ENCODE results near the gene NAA11.
"Not testable (repeated sequence)": the region's sequence is repeated elsewhere in the genome, so short reads cannot be mapped to it uniquely, and the experiment has no call there.

NAA11 gene

DNA sequence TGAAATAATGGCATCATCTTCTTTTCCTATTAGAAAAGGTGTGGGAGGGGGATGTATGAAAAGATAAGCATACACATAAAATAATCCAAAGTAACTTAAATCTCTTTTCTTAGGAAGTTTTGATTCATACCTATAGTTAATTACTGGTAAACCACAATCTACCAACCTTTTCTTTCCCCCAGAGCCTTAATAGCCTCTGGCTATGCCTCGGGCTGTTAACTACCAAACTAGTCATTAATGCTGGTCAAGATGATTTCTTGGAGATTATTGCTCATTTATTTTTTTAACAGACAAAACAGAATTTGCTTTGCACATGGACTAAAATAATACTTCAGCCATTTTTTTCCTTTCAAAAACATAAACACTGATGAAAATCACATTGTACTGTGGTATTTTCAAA is 16.9 kb downstream of the NAA11 start:
- no peak for DNase-seq (ENCODE audit: low read depth)

DNA sequence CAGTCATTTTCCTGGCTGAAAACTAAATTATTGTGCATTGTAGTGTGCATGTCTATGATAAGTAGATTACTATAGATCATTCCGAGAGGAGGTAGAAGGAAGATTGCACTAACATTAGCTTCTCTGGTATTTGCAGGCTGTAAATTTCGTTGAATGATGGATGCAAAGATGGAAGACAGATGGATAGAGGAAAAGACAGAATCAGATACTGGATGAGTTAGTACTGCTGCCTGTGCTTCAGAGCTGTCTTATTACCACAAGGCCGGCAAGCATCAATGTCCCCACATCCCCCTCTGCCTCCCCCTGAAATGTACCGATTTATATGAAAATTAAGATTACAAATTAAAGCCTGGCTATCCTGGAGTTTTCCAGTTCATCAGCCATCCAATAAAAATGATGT is 17.7 kb downstream of the NAA11 start:
- no peak for DNase-seq (ENCODE audit: low read depth)

DNA sequence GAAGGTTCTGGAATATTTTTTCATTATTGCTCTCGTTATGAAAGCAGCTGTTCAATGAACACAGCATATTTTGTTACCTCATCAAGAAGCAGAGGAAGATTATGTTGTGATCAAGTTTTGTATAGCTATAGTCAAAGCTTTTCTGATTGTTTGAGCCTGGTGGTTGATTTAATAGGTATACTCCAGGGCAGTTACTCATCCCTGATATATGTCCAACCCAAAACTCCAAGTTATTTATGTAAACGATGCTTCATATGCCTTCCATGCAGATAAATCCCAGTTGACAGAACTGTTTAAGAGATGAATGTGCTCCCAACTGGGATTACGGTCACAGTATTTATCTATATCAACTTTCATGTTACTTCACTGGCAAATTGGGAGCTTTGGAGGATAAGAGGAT is 19.1 kb downstream of the NAA11 start:
- no peak for DNase-seq (ENCODE audit: low read depth)

DNA sequence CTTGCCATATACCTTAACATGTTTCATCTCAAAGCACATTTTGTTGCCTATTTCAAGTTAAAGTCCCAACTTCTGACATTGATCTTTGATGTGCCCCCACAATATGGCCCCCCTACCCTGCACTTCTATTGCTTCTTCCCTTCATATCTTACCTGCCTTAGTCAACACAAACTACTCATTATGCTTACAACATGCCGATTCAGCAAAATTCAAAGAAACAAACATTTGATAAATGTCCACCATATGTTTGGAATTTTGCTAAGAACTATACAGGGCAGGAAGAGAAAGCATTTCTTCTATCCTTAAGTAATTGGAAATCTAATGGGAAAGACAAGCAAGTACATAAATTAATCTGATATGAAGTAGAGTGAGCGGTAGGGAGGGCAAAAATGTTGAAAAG is 25.6 kb downstream of the NAA11 start:
- no peak for DNase-seq (ENCODE audit: low read depth)

DNA sequence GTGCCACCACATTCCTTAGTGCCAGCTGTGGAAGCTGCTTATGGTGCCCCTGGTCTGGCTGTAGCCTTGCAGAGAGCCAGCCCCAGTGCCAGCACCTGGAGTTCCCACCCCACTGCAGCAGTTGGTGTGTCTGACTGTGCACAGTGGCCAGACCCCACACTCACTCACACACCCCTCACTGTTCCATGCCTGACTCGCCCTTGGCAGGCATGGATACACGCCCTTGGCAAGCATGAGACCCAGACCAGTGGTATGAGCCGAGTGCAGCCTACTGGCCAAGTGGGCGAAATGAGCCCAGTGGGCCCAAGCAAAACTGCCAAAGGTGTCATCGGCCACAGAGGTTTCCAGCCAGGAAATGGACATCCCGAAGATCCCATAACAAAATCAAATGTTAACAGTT is 27.4 kb downstream of the NAA11 start:
- no peak for DNase-seq (ENCODE audit: low read depth)

DNA sequence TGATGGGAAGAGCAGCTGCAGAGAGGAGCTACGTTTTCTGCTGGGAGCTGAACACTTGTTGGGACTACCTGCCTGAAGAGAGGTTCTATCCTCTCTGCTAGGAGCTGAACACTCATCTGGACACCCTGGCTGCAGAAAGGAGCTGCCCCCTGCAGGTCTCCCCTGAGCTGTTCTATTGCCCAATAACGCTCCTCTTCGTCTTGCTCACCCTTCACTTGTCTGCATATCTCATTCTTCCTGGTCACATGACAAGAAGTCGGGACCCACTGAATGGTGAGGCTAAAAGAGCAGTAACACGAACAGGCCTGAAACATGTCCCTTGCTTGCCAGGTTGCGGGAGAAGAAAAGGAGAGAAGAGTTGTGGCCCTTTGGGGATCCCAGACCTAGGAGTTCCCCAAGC is 27.8 kb downstream of the NAA11 start:
- no peak for DNase-seq (ENCODE audit: low read depth)

DNA sequence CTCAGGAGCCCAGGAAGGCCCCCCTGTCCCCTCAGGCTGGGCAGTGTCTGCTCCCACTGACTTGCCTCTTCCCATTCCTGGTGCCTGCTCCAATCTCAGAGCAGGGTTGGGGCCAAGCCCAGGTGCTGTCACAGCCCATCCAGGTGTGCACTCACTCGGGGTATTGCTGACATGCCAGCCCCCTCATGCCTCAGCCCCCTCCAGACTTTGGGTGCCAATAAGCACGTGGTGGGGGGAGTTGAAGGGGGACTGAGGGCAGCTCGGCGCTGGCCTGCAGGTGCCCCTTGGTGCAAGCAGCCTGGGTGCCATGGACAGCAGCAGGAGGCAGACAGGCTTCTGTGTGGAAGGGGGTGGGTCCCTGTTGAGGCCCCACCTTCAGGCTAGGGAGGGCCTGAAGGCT is 28.4 kb downstream of the NAA11 start:
- DNase-seq (ENCODE audit: low read depth) = no peak

DNA sequence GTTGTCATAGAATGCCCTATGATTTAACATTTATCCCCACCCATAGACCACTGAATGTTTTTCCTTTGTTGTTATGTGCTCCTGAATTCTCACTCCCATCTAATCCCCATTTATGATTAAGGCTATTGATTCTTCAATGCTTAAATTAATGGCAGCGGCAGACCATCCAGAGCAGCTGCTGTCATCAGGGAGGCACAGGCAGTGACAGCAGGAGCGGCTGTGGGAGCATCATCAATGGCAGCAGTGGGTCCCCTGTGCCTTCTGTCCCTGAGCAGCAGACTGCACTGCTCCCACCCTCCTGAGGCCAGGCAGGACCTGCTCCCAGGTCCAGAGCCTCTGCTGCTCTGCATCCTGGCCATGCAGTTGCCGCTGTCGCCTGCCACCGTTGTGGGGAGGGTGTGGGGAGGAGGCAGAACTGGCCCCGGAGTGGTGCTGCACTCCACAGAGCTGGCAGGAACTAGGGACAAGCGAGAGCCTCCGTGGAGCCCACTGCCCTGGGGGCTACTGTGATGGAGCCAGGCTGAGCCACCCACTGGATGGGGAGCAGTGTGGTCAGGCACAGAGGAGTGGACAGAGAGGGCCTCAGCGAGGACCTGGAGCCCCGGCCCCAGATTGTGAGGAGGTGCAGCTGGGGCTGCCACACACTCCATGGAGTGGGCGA is 29.0 kb downstream of the NAA11 start:
- no peak for DNase-seq (ENCODE audit: low read depth)

DNA sequence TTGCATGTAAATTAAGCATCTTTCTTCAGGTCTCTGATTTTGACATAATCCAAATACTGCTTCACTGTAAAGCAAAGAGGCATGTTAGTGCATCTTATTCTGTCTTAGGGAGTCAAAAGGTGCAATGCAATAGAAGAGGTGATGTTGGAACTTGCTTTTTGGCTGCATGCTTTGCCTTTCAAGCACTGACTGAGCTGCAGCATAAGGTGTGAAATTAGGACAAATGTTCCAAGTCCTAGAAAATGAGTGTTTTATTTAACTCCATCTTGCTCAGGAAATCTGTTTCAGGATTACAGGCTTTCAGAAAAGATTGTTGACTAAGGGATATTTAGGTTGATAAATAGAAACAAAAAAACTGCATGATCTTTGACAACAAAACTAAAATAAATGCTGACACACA is 30.8 kb downstream of the NAA11 start:
- DNase-seq (ENCODE audit: low read depth) = no peak

DNA sequence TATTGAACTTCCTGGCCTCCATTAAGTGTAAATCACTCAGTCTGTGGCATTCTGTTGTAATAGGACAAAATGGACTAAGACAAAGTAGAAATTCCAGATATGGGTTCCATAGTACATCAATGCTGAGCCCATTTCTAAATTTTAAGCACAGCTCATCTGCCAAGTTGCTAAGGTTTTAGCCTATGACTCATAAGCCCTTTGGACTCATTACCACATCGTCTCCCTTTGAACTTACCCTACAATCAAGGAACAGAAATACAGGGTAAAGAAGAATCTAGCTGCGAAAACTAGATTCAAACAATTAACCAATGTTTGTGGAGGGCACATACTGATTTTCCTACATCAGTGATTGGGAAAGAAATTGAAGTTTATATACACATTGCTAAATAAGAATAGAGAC is 31.8 kb downstream of the NAA11 start:
- DNase-seq (ENCODE audit: low read depth) = no peak

DNA sequence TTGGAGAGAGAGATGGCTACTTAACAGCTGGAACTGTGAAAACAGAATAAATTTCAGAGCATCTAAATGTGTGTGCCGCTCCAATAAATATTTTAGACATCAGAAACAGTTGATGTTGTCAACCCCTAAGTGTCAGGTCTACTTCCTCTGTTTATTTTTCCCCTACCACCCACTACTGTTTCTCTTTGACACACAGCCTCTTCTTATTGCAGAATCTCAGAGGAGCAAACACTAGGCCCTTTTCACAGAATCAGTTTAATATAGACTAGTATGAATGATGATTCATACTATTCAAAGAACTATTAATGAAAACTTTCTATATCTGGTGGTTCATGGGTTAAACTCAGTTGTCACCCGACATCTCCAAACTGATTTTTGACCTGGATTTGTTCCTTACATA is 33.9 kb downstream of the NAA11 start:
- DNase-seq (ENCODE audit: low read depth) = no peak

DNA sequence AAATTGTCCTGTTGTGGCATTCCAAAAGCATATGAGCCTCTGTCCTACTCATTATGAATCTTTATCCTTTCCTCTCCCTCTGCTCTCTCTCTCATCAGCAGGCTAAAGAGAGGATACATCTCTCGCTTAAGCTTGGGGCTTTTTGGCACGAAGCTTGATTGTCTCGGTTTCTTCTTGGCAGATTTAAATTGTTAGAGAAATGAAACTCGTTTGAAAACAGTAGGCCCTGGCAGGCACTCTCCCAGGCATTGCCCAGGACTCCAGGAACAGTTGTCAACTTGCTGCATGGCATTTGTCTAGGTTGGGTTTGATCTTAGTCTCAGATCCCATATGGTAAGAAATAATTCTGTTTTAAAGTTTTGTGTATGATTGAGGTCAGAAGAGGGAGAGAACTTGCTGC is 35.5 kb downstream of the NAA11 start:
- DNase-seq (ENCODE audit: low read depth) = no peak

DNA sequence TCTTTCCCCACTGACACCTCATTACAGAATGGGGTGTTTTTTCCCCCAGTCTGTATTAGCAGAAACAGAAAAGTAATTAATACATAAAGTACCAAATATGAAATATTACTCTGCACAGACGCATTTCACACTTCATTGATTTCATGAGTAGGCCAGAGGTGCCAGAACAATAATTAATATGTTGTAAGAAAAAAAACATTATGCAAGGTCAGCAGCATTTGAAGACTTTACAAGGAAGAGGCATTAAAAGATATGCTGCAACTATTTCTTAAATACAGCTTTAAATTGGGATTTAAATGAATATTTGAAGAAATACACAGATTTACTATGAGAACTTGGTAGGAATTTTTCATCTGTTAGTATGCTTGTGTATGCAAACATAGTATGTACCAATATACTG is 37.7 kb downstream of the NAA11 start:
- DNase-seq (ENCODE audit: low read depth) = no peak

DNA sequence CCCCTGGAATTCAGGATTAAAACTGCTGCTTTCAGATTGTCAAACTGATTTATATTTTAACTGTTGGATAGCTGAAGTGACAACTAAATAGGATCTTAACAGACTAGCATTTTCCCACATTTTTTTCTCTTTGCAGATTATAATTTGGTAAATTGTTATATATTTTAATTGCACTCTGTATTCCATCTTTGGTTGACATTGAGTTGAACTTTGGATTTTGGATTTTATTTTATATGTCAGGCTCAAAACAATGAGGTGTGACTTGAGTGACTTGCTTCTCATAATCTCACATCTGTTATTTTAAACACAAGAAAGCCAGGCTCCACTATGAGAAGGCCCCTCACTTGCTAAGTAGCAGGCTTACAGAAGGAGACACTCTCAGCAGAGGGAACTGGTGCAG is 38.1 kb downstream of the NAA11 start:
- DNase-seq (ENCODE audit: low read depth) = no peak

DNA sequence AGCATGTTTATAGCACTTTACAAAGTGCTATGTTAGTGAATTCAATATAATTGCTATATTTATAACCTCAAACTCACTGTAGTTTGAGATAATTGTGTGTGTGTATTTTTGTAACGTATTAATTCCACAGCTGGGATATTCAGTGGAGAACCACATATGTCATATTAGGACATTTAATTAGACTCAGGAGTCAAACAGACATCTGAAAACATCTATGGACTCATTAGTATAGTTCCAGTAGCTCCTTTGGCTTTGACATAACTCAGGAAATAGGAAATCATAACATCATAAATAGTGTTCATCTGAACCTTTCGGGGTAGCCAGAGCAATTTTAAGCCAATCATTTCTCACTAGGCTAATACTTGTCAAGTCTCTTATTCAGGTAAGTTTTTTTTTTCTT is 38.8 kb downstream of the NAA11 start:
- DNase-seq (ENCODE audit: low read depth) = no peak

DNA sequence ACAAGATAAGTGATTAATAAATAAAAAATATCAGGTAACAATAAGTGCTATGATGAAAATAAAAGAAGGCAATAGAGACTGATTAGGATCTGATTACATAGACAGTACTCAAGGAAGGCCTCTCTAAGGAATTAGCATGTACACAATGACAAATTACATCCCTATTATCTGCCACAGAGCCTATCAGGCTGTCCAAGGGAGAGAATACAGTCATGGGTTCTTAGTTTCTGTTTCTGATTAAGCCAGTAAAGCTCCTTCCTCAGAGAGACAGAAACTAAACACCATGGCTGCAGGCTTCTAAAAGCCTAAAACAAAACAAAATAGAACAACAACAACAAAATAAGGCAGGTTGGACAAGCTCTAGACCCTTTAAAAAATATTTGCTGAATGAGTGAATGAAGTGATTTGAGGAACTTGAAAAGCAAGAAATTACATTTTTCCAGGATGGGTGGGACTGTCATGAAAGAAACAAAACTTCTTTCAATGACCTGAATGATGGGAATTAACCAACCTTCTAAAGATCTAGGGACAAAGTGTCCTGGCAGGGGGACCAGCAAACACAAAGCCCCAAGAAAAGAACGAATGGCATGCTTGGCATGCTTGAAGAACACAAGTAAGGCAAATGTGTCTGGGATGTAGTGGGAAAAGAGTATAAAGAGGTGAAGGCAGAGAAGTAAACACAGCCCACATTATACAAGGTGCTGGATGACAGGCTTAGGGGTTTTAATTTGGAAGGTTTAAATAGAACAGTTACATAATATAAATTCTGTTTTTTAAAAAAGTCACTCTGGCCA is 44.1 kb downstream of the NAA11 start:
- DNase-seq (ENCODE audit: low read depth) = no peak

DNA sequence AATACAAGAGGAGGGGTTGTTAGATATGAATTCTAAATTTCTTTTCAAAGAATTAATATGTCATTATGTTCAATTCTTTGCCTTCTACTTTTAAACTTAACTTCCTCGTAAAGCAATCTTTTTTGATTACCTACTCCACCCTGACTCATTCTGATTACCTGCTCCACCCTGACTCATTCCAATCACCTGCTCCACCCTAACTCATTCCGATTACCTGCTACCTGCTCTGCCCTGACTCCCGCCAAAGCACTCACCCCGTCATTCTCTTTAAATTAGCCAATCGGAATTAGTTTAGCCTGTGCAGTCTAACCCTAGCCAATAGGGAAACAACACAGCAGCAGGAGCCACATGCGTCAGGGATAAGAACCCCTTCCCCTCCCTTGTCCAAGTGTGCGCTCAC is 48.4 kb downstream of the NAA11 start:
- not testable (repeated sequence) for DNase-seq (ENCODE audit: low read depth)

DNA sequence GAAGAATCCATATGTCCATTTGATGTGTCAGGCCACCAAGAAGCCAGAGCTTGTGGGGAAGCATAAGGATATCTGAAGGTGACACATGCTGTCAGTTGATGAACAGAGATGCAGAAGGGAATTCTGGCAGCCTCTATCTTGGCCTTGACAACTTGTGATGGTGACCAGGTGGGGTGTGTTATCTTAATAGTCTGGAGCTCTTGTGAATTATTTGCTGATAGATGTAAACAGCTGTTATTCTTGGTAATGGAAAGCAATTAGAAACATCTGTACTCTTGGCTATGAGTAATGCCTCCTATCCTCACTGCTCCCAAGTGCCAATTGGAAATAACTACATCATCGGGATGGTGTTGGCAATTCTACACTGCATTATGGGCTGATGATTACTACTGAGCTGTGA is 51.9 kb downstream of the NAA11 start:
- DNase-seq (ENCODE audit: low read depth) = no peak

DNA sequence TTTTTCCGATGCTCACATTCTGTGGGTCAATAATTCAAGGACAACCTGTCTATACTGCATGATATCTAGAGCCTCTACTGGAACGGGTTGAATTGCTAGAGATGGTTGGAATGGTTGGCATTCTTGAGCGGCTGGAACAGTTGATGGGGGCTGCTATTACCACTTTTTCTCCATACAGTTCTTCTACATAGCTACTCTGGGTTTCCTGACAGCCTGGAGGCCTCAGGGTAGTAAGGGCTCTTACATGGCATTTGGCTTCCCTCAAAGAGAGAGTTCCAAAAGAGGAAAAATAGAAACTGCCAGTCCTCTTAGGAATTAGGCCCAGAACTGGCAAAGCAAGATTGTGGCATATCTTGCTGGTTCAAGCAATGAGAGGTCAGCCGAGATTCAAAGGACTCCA is 53.1 kb downstream of the NAA11 start:
- no peak for DNase-seq (ENCODE audit: low read depth)

DNA sequence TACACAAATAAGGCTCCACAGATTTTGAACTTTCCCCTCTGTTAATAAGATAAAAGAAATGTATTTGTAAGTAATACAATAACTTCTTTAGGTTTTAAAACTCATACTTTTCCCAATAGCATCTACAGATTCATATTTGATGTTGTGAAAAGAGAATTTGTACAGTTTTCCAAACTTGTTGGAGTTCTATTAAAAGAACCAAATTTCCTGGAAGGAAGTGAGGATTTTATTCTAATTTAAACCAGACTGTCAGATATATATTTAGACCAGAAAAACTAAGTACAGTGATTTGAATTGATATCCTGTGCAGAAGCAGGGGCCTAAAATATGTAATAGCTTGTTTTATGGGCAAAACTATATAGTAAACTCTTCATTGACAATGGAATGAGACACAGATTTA is 53.7 kb downstream of the NAA11 start:
- DNase-seq (ENCODE audit: low read depth) = no peak

DNA sequence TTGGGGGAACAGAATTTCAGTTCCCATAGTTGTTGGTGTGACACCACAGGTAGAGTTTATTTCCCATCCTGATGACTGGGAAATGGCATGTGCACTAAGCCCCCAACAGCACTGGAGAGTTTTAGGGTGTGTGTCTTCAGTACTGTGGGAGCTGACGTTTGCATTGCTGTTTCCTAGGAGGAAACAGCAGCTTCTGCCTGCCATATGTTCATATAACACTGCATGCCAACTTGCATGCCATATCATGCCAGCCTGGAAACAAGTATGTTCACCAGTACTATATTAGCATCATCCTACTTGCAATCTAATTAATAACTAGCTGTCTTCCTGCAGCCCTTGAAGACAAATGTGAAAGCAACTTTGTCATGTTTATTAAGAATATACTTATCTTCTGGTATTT is 58.2 kb downstream of the NAA11 start:
- DNase-seq (ENCODE audit: low read depth) = no peak

All from activated T-helper 1 cell treated with Interleukin-2 at 50 U/mL for 16 hours (primary cell).